Superior temporal gyrus (tissue), 1 donor: ENCODE measurements around the gene SFRP5.
A peak's percentile ranks its signal among the peaks of the same experiment; 100 is the strongest.

Experiments used
- DNase-seq: peaks from one replicate; pipeline ENCODE4 v3.0.0-alpha.2; 2016; ENCODE audit errors: extremely low spot score

SFRP5 gene

DNA sequence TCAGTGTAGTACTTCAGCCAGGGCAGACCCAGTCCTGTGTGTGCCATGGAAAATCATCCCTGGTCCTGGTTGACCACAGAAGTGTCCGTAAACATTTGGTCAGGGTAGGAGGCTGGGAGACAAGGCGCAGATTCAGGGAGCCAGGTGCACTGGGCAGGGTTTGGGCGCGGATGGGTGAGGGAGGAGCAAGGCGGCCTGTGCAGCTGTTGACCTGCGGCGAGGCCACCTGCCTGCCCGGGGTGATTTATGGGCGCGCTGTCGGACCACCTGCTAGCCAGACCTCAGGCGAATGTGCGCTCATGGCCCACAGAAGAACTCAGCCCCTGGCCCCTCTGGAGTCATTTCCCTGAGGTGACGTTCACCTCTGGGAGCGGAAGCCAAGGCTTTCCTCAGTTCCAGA, 6.6 kb downstream of the SFRP5 start:
- no peak for DNase-seq

GRCh38 chr10:97764519-97764931, 7.3 kb downstream of the SFRP5 start:
- DNase-seq, result no peak

GRCh38 chr10:97763947-97764346, 7.9 kb downstream of the SFRP5 start:
- no peak for DNase-seq

DNA sequence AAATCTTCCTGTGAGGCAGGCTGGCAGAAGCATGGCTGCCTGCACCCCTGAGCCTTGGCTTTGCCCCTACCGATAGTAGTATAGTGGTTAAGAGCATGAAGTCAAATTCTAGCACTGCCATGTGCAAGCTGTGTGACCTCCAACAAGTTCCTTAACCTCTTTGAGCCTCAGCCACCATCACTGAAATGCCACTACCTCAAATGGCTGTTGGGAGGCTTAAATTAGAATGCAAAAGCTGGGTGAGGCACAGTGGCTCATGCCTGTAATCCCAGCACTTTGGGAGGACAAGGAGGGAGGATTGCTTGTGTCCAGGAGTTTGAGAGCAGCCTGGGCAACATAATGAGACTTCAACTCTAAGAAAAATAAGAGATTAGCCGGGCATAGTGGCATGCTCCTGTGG, 8.4 kb downstream of the SFRP5 start:
- DNase-seq, result no peak

- DNase-seq, result no peak
These were observed 9.0 kb downstream of the SFRP5 start for GRCh38 chr10:97762816-97763215.

GRCh38 chr10:97762056-97762455, 9.7 kb downstream of the SFRP5 start:
- no peak for DNase-seq

GRCh38 chr10:97761331-97761865, 10.4 kb downstream of the SFRP5 start:
- no peak for DNase-seq

- DNase-seq, result no peak
These were observed 11.1 kb downstream of the SFRP5 start for GRCh38 chr10:97760461-97761257.

DNA sequence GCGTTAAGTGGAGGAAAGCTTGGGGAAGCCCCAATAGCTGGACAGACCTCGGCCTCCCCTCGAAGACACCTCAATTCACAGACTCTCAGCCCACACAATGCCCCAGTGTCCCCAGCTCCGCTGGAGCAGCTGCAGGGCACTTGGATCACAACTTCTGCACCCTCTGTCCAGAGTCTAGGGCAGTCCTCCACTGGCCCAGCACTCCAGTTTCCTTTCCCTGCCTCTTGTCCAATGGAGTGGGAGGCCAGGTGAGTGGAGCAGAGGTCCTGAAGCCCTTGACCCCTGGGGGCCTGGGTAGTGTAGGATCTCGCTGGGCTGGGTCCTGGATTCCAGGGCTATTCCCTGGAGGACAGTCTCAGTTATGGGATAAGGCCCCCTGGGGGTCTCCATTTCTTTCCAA, 11.9 kb downstream of the SFRP5 start:
- DNase-seq, result no peak

- DNase-seq, result peak; percentile 80
These were observed 12.5 kb downstream of the SFRP5 start for GRCh38 chr10:97759158-97759887.

- DNase-seq, result no peak
These were observed 14.3 kb downstream of the SFRP5 start for GRCh38 chr10:97757471-97757870.

DNA sequence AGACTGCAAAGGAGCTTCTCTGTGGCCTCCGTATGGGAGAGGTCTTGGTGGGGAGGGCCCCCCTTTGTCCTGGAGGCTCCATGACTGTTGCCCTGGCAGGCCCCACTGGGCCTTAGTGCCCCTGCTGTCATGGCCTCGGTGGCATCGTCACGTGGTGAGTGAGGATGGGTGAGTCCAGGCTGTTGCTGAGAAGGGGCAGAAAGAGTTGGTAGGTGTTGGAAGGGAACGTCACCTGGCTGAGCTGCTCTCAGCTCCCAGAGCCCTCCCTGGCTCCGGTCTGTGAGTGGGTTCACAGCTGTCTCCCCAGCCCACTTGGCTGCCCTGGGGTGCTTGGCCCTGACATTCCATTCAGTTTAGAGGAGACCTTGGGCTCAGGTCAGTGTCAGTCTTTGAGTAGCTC, 16.1 kb downstream of the SFRP5 start:
- DNase-seq, result no peak

DNA sequence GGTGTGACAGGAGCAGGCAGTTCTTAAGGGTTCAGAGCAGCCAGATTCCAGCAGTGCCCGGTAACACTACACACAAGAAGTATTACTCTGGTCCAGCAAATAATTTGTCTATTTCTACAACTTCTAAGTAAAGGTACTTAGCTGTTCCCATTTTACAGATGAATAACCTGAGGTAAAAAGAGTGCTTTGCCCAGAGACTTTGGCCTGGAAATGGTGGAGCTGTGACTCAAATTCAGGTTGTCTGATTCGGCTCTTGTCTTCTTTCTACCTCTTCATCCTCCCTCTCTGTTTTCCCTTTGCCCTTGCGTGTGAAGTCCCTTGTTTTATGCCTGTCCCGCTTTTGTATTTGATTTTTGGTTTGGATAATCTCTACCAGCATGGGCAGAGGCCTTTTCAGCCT, 17.1 kb downstream of the SFRP5 start:
- no peak for DNase-seq

DNA sequence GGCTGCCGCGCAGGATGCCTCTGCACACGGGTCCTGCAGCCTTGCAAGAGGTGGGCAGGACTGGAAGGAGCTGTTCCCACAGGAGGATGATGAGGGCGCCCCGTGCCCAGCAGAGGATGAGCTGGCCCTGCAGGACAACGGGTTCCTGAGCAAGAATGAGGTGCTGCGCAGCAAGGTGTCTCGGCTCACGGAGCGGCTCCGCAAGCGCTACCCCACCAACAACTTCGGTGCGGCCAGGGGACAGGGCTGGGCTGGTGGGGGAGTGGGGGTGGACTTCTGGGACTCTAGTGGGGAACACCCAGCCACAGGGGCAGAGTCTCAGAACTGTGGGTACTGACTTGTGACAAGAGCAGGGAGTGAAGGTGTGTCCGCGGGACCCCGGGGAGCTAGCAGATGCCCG, 18.8 kb downstream of the SFRP5 start:
- no peak for DNase-seq

DNA sequence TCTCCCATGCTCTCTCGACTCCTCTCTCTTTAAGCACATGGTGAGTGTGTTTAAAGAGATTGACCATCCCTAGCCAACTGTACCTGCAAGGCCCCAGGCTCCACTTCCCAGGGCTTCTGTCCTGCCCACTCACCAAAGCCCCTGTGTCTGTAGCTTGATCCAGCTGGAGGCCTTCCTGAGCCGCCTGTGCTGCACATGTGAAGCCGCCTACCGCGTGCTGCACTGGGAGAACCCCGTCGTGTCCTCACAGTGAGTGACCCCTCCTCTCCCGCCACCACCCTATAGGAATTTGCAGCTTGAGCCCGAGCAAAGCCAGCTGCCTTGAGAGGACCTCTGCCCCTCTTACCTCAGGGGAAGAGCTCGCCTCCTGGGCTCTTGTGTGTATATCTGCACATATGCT, 23.7 kb downstream of the SFRP5 start:
- DNase-seq, result no peak

- DNase-seq, result no peak
These were observed 24.2 kb downstream of the SFRP5 start for GRCh38 chr10:97747573-97747972.

DNA sequence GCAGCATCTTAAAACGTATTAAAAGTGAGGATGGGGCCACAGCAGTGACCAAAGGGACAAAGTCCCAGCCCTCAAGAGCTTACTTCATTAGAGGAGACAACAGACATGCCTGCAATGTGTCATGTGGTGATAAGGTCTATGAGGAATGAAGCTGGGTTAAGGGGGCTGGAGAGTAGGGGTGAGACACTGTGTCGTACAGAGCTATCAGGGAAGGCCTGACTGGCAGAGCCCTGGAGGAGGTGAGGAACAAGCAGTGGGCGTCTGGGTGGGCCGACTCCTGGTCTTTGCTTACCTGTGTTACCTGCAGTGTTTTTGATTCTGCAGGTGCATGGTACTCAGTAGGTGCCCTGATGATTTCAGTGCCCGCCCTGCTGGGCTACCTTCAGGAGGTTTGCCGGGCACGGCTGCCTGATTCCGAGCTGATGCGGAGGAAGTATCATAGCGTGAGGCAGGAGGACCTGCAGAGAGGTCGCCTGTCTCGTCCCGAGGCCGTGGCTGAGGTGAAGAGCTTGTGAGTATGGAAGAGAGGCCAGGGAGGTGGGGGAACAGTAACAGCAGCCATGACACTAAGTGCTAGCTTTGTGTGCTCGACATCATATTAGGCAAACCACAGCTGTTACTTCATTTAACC, 27.3 kb downstream of the SFRP5 start:
- DNase-seq, result no peak

DNA sequence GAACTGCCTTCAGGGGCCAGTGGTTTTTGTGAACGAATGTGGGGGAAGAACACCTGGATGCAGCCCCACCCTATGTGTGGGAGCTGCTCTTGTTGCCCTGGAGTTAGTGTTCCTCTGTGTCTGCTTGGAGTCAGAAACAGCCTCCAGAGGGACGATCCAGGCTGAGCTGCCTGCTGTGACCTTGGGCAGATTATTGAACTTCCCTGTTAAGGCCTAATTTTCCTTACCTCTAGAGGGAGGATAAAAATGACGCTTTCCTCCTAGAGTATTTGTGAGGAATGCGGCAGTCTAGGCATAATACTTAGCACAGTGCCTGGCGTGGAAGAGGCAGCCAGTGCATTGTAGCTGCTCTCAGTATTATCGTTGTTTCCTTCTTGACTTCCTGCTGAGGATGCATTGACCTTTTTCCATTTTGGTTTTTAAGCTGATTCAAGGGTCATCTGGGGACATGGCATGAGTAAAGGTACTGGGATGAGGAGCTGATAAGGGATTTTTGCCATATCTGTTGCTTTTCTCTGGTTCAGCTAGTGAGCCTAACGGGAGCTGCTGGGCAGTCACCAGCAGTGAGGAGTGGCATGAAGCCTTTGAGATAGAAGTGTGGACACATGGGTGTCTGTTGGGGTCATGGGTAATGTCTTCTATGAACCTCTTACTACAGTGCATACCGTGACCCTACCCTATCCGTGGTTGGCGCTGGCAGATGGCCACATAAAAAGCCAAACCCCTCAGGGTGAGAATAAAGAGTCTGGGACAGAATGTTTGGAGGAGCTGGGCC, 28.4 kb downstream of the SFRP5 start:
- no peak for DNase-seq

DNA sequence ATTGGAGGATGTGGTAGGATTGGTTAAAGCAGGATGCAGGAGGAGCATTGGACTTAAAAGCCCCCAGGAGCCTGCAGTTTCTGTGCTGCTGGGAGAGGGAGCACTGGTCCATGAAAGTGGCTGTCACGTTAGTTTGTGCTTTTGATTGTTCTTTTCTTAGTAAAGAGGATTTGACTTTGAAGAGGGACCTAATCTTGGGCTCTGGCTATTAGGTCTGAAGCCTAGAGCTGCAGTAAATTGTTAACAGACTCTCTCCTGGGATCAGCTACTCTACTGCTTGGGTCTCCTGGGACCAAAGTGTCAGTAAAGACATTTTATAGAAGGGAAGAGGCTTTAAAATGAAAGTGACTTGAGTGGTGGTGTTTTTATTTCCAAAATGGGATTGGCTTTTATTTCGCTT, 31.2 kb downstream of the SFRP5 start:
- no peak for DNase-seq

GRCh38 chr10:97738616-97739015, 33.2 kb downstream of the SFRP5 start:
- DNase-seq, result no peak

DNA sequence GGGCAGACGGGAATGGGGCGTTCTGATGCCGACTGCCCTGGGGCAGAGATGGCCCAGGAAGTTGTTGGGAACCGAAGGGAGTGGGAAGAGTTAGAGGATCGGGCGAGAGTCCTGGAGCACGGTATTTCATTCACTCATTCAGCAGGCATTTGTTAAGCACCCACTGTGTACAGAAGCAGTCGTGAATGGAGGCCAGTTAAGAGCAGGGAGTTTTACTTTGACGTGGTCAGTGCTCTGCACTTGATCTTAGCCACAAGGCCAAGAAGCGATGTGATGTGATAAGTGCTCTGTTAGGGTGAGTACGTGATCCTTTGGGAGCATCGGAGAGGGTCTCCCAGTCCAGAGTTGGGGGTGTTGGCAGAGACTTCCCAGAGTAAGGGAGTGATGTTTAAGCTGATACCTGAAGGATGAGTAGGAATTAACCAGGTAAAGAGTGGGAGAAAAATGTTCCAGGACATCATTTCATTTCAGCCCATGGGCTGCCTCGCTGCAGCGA, 34.0 kb downstream of the SFRP5 start:
- DNase-seq, result no peak
